Endothelial cell of coronary artery (primary cell): Measurements from ENCODE around the gene ERMARD. TPM values are rescaled to one million over a fixed set of nuclear protein-coding genes. Genes with fewer than 3 reads are reported as not detected.

Source experiments
- total RNA-seq: library from RNA; depleted of rRNA; stranded (reverse); fragments of >200 nt; gene quantifications from 2 replicates; pipeline ENCODE4 v1.2.3, GENCODE V29; 2014

ERMARD gene
- 14.0 and 18.5 TPM in 2 replicates for total RNA-seq

DNA sequence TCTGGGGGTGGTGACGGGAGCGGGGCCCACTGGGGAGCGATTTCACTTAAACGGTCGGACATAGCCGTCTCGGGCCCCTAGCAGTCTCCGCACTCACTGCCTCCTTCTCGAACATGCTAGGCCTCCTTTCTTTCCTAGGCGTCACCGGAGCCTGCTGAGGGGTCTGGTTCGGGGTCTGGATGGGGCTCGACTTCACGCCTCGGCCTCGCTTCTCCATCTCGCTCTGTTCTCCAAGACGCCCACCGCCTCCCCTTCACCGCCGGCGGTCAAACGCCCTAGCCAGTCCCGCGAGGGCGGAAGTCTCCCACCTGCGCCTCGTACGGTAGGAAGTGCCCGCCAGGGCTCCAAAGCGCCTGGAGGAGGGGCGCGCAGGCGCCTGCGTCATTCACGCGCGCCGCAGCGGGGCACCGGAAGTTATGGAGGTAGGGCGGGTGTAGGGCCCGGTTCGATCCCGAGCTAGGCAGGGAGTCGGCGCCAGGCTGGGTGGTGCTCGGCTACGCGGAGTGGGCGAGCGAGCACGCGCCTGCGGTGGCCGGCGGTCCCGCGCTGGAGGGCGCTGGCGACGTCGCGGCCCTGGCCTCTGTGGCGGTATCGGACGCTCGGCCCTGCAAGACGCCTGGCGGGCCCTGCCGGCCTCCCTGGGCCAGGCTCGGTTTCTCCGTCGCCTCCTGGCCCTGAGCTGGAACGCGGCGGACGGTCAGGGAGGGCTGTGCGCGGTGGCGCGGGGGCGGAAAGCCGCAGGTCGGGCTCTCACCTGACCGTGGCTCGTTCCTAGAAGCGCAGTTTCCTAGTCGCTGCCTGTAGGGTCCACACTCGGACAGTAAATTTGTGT is at the start of gene ERMARD, which contains the start of gene DYNLT2:
Gene ERMARD (plus strand): TSS at position 381 of the 832 bp plus-strand sequence. CDS start 36 bp downstream, at position 417.
Gene DYNLT2 (minus strand): TSS at position 331 of the 832 bp plus-strand sequence. CDS start 114 bp downstream, at position 217.

DNA sequence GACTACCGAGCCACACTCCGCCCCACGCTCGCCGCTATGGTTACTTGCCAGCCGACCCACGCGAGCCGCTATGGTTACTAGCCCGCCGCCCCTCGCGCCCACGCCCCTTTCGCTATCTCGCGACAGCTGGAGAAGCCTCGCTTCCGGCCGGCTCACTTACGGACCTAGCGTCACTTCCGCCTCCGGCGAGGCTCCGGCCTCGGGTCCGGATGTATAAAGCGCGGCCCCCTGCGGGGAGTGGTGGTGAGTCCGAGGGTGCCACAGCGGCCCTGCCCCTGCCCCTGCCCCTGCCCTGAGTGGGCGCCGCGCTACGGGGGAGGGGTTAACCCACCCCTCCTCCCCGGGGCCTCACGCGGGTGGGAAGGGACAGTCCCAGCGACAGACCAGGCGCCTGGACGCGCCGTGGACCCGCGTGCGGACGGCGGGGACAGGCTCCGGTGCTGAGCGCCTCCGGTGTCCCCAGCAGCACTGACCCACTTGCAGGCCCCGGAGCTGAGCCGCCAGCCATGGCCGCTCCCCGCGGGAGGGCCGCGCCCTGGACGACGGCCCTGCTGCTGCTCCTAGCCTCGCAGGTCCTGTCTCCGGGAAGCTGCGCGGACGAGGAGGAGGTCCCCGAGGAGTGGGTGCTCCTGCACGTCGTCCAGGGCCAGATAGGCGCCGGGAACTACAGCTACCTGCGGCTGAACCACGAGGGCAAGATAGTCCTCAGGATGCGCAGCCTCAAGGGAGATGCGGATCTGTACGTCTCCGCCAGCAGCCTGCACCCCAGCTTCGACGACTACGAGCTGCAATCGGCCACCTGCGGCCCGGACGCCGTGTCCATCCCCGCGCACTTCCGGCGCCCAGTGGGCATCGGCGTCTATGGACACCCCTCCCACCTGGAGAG is 49.2 kb upstream of the ERMARD start, which contains the start of the genes C6orf120 and WDR27:
Gene C6orf120 (plus strand): TSS at position 173 of the 886 bp plus-strand sequence. CDS start 334 bp downstream, at position 507.
Gene WDR27 (minus strand): TSS at position 76 of the 886 bp plus-strand sequence. CDS start 13,024 bp downstream, outside the sequence.

DNA sequence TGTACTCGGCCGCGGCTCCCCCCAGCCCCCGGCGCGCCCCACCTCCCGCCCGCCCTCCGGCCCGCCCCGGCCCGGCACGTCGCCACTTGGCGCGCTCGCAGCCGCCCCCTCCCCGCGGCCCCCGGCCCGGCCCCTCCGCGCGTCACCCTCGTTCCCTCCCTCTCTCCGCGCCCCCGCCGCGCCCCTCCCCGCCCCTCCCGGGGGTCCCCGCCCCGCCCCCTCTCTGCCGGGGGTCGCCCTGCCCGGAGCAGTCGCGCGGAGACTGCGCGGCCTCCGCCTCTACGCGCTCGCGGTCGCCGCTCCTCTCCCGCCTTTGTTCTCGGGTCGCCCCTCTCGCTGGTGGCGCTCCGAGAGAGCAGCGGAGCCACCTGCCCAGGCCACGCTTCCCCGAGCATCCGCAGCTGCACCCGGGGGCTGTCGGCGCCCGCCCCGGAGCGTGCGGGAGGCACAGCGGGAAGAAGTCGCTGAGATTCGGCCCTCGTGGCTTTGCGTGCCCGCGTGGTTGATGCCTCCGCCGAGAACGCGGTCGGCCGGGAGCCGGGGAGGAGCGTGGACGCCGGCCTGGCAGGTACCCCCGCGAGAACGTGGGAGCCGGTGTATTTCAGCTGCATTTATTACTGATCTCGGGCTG is 26.8 kb upstream of the ERMARD start, which contains the start of gene PHF10:
Gene PHF10 (minus strand): TSS at position 7 of the 631 bp plus-strand sequence. CDS start 569 bp downstream, outside the sequence.

Other genes with a start within 250 kb of the ERMARD start
- gene WDR27, start 49.6 kb upstream of the ERMARD start, total RNA-seq = 27.1 and 36.8 TPM in 2 replicates
- gene C6orf120, start 49.5 kb upstream of the ERMARD start, total RNA-seq = 17.7 and 22.5 TPM in 2 replicates
- 34.3 and 43.5 TPM in 2 replicates for gene PHF10, start 27.1 kb upstream of the ERMARD start, total RNA-seq
- 0.63 and 1.0 TPM in 2 replicates for gene DYNLT2, start 50 bp upstream of the ERMARD start, total RNA-seq